Right cardiac atrium (tissue), 5 donors: ENCODE measurements around the gene EFHD1. TPM values are rescaled to one million over a fixed set of nuclear protein-coding genes. Genes with fewer than 3 reads are reported as not detected.

Experiments
- ATAC-seq, 2 donors: fragments of 200-7000 bp; cut with Tn5 transposase; one replicate each; pipeline versions ENCODE4 v1.8.0 to v1.9.1; 2020; ENCODE audit warnings: moderate library complexity in 2 of 2, mild to moderate bottlenecking in 1 of 2
- DNase-seq, 3 donors: peaks; one replicate each; pipeline ENCODE4 v3.0.0-alpha.2; 2020
- H3K27ac ChIP-seq: one replicate; pipeline ENCODE4 v1.5.1; 2013; ENCODE audit warnings: mild to moderate bottlenecking, low read length, control low read depth, moderate library complexity
- H3K27me3 ChIP-seq: one replicate; pipeline ENCODE4 v1.6.1; 2013; ENCODE audit not compliant: control insufficient read depth, insufficient read depth
- H3K4me1 ChIP-seq: one replicate; pipeline ENCODE4 v1.6.1; 2013; ENCODE audit warnings: low read length; ENCODE audit not compliant: control insufficient read depth, insufficient read depth
- H3K4me3 ChIP-seq: one replicate; pipeline ENCODE4 v1.5.1; 2013; ENCODE audit warnings: low read length, control low read depth
- H3K9me3 ChIP-seq: one replicate; pipeline ENCODE4 v1.6.1; 2013; ENCODE audit warnings: low read length; ENCODE audit not compliant: control insufficient read depth
- WGBS: extraction: QIAGEN DNeasy Blood & Tissue Kit; methylation state at CpG from one replicate; pipeline ENCODE4 v1.1.7; 2013; 5-methylcytosine and 5-hydroxymethylcytosine counted together
- intact Hi-C, 4 donors: fragments of 100-400 bp; cut with DNase I; formaldehyde crosslinking; loops; one replicate each; pipeline versions ENCODE4 v1.11.0 to v1.14.0; 2022 to 2023
- polyA plus RNA-seq: library from polyadenylated mRNA; stranded (reverse); fragments of 200-250 nt; gene quantifications from one replicate; pipeline ENCODE4 v1.2.3, GENCODE V29; 2013
- total RNA-seq, 4 donors: library from RNA; stranded (reverse); fragmentation: NEBNext Ultra II Directional; extraction: Animal tissue kit (Norgen Biotek cat#: 25700); gene quantifications; one replicate each; pipeline ENCODE4 v1.2.1, GENCODE V29; 2021
- donor health status: healthy with polysubstance abuse.
- donor health status: DM: no; HTN: yes; CAD: no.
- donor health status: DM: no; HTN: no; CAD: no.
- donor health status: DM: no; HTN: yes; CAD: no; lungs with severe emphysema.
- donor health status: DM: yes; HTN: yes; CAD: no.

EFHD1 gene
- total and polyA plus RNA-seq, 5 donors, result 6.4 to 14.7 (median 10.8) TPM

- peaks cover 2% of the 10 kb centered on the region for H3K4me1 ChIP-seq
- DNase-seq (no peak), ATAC-seq (no peak)
- H3K27me3 ChIP-seq, result no peaks in the 10 kb centered on the region
- no peak overlapping the region for H3K27ac ChIP-seq
- intact Hi-C loops, result no loop called here
- H3K9me3 ChIP-seq, result no peaks in the 10 kb centered on the region
- 72% methylated on average over 2 of the region's 2 CpGs for WGBS
- H3K4me3 ChIP-seq, result no peak overlapping the region
These were observed 88.5 kb downstream of the EFHD1 start for GRCh38 chr2:232721882-232722281.

DNA sequence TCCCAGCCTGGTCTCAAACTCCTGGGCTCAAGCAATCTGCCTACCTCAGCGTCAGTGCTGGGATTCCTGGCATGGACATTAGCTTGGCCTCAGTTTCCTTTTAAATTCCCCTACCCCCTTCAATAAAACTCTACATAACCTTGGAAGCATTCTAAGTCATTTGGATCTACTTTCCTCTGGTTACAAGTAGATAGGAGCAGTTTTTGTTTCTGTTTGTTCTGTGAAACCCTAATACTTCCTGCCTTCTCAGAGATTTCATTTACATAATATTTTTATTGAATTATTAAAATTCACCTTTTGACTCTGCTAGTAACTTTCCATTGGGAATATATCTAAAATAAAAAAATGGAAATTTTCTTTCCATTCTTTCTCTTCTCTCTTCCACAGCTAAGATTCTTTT, 89.6 kb downstream of the EFHD1 start:
- DNase-seq (no peak), ATAC-seq (no peak)
- intact Hi-C loops, result no loop called here
- Histone ChIP-seq H3K27me3 (no peaks in the 10 kb centered on the region), H3K9me3 (no peaks in the 10 kb centered on the region), H3K4me3 (no peak overlapping the region), H3K27ac (no peak overlapping the region), H3K4me1 (peaks cover 2% of the 10 kb centered on the region)
- WGBS, result 83% methylated on average over 1 of the region's 1 CpG

DNA sequence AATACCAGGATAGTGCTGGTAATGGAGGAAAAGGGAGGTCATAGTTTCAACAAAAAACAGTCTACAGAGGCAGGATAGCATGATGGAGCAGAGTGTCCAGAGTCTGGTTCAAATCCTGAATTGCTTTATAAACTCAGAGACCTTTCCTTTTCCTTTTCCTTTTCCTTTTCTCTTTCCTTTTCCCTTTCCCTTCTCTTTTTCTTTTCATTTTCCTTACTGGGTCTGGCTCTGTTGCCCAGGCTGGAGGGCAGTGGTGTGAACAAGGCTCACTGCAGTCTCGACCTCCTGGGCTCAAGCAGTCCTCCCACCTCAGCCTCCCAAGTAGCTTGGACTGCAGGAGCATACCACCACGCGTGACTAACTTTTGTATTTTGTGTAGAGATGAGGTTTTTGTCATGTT, 95.4 kb downstream of the EFHD1 start:
- ATAC-seq, result no peak
- intact Hi-C loops, result no loop called here
- WGBS, result 93% methylated on average over 3 of the region's 3 CpGs

GRCh38 chr2:232731470-232731869, 98.1 kb downstream of the EFHD1 start:
- DNase-seq (no peak), ATAC-seq (no peak)
- intact Hi-C loops, result no loop called here
- no peaks in the 10 kb centered on the region for H3K4me1 ChIP-seq
- no peak overlapping the region for H3K4me3 ChIP-seq
- H3K27ac ChIP-seq, result no peak overlapping the region
- WGBS, result 81% methylated on average over 2 of the region's 2 CpGs
- H3K27me3 ChIP-seq, result no peaks in the 10 kb centered on the region
- no peaks in the 10 kb centered on the region for H3K9me3 ChIP-seq

More for the DNA sequence above, 95.4 kb downstream of the EFHD1 start:
- no peak overlapping the region for H3K4me3 ChIP-seq
- DNase-seq, result no peak
- no peaks in the 10 kb centered on the region for H3K27me3 ChIP-seq
- no peaks in the 10 kb centered on the region for H3K4me1 ChIP-seq
- H3K27ac ChIP-seq, result no peak overlapping the region
- no peaks in the 10 kb centered on the region for H3K9me3 ChIP-seq

Other genes with a start within 250 kb of the EFHD1 start
- not detected for gene ALPG, start 226.8 kb upstream of the EFHD1 start, total RNA-seq
- gene ALPG, start 226.8 kb upstream of the EFHD1 start, polyA plus RNA-seq, result not detected
- not detected for gene ALPI, start 177.5 kb upstream of the EFHD1 start, total RNA-seq
- gene ALPI, start 177.5 kb upstream of the EFHD1 start, polyA plus RNA-seq, result not detected
- under 1 TPM in 1 of 4 donors, not detected in 3; 0.25 TPM for gene ECEL1, start 145.8 kb upstream of the EFHD1 start, total RNA-seq
- gene ECEL1, start 145.8 kb upstream of the EFHD1 start, polyA plus RNA-seq, result 0.05 TPM
- under 1 TPM in 1 of 4 donors, not detected in 3; 0.11 TPM for gene PRSS56, start 113.2 kb upstream of the EFHD1 start, total RNA-seq
- gene PRSS56, start 113.2 kb upstream of the EFHD1 start, polyA plus RNA-seq, result 0.05 TPM
- under 1 TPM in 1 of 4 donors, not detected in 3; 0.53 TPM for gene CHRND, start 107.4 kb upstream of the EFHD1 start, total RNA-seq
- gene CHRND, start 107.4 kb upstream of the EFHD1 start, polyA plus RNA-seq, result 0.09 TPM
- gene CHRNG, start 93.9 kb upstream of the EFHD1 start, total RNA-seq, result not detected
- not detected for gene CHRNG, start 93.9 kb upstream of the EFHD1 start, polyA plus RNA-seq
- 1 to 10 TPM; 2.6 to 3.3 (median 3.2) TPM for gene TIGD1, start 83.0 kb upstream of the EFHD1 start, total RNA-seq
- gene TIGD1, start 83.0 kb upstream of the EFHD1 start, polyA plus RNA-seq, result 1.9 TPM
- gene EIF4E2, start 82.9 kb upstream of the EFHD1 start, total RNA-seq, result 10 to 100 TPM; 32.1 to 49.4 (median 45.9) TPM
- gene EIF4E2, start 82.9 kb upstream of the EFHD1 start, polyA plus RNA-seq, result 32.3 TPM
- 10 to 100 TPM; 60.4 to 68.2 (median 63.8) TPM for gene GIGYF2, start 63.7 kb downstream of the EFHD1 start, total RNA-seq
- 21.6 TPM for gene GIGYF2, start 63.7 kb downstream of the EFHD1 start, polyA plus RNA-seq
- gene KCNJ13, start 143.0 kb downstream of the EFHD1 start, total RNA-seq, result not detected
- gene KCNJ13, start 143.0 kb downstream of the EFHD1 start, polyA plus RNA-seq, result not detected
- 1 to 10 TPM in 3 of 4 donors, under 1 TPM in 1; 0.86 to 1.9 (median 1.3) TPM for gene SNORC, start 236.7 kb downstream of the EFHD1 start, total RNA-seq
- gene SNORC, start 236.7 kb downstream of the EFHD1 start, polyA plus RNA-seq, result 0.59 TPM